ENCODE results near the gene CLEC4G. TPM values are rescaled to one million over a fixed set of nuclear protein-coding genes. Genes with fewer than 3 reads are reported as not detected.

The CLEC4G gene
- total and polyA plus RNA-seq, 3 experiments from 2014 or later = not detected

GRCh38 chr19:7739801-7740681 lies 8.1 kb upstream of the CLEC4G start:
- no peaks in the 10 kb centered on the region for H3K4me1 Mint-ChIP-seq
- CTCF ChIA-PET = interaction anchor here (1.6 kb wide), 1 partner anchor 59 kb away, joined by 4 read pairs; the partner anchor contains the start of gene TRAPPC5
- H3K27me3 ChIP-seq (ENCODE audit: insufficient read depth, low read length, poor library complexity, severe bottlenecking) = no peaks in the 10 kb centered on the region
- POLR2A ChIA-PET = interaction anchor here (0.6 kb wide), 2 partner anchors 19 to 271 kb away, joined by 6 read pairs; no protein-coding TSS in a partner anchor
- H3K9me3 Mint-ChIP-seq = no peaks in the 10 kb centered on the region
- H3K27ac ChIP-seq (ENCODE audit: low read depth, low read length) = no peak overlapping the region
- H3K36me3 ChIP-seq (ENCODE audit: insufficient read depth, low read length) = no peaks in the 10 kb centered on the region
- no peaks in the 10 kb centered on the region for H3K36me3 Mint-ChIP-seq
- peaks cover 17 to 26% of the 10 kb centered on the region in 2 donors for H3K27me3 Mint-ChIP-seq
- no peaks in the 10 kb centered on the region for H3K4me1 ChIP-seq (ENCODE audit: insufficient read depth, low read length)
- DNase-seq = no peak
- no peak overlapping the region for H3K27ac Mint-ChIP-seq
- no peak overlapping the region for H3K4me3 ChIP-seq (ENCODE audit: low read length)
- no peak overlapping the region for H3K4me3 Mint-ChIP-seq
- H3K9me3 ChIP-seq (ENCODE audit: low read length) = no peaks in the 10 kb centered on the region

DNA sequence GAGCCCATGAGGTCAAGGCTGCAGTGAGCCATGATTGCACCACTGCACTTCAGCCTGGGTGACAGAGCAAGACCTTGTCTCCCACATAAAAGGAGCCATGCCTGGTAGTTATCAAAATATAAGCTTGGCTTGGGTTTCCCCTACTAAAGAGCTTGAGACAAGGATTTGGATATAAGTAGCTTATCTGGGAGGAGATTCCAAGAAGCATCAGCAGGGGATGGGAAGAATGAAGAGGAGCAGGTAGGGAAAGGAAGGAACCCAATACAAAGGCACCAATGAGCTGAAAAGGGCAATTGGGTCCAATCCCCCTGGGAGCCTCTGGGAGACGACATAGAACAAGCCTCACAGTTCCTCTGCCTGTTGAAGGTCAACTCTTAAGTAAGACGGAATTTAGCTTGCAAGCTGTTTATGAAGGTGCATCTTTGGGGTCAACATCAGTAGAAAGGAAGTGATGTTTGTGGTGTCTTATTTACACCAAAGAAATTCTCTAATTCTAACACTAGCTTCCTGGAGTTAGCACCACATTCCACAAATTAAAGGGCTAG lies 7.4 kb upstream of the CLEC4G start:
- ChIA-PET CTCF (interaction anchor here (1.6 kb wide), 1 partner anchor 59 kb away, joined by 4 read pairs; the partner anchor contains the start of gene TRAPPC5), POLR2A (interaction anchor here (0.6 kb wide), 1 partner anchor 272 kb away, joined by 6 read pairs; no protein-coding TSS in a partner anchor)
- Mint-ChIP-seq H3K27ac (peak overlapping the region in 1 of 8 donors; percentile 44), H3K27me3 (peaks cover 18 to 26% of the 10 kb centered on the region in 2 donors), H3K4me1 (no peaks in the 10 kb centered on the region), H3K9me3 (no peaks in the 10 kb centered on the region), H3K4me3 (no peak overlapping the region), H3K36me3 (no peaks in the 10 kb centered on the region)
- H3K27me3 ChIP-seq (ENCODE audit: insufficient read depth, low read length, poor library complexity, severe bottlenecking) = no peaks in the 10 kb centered on the region
- H3K4me1 ChIP-seq (ENCODE audit: insufficient read depth, low read length) = no peaks in the 10 kb centered on the region
- DNase-seq = no peak
- no peak overlapping the region for H3K27ac ChIP-seq (ENCODE audit: low read depth, low read length)
- no peaks in the 10 kb centered on the region for H3K9me3 ChIP-seq (ENCODE audit: low read length)
- no peaks in the 10 kb centered on the region for H3K36me3 ChIP-seq (ENCODE audit: insufficient read depth, low read length)
- no peak overlapping the region for H3K4me3 ChIP-seq (ENCODE audit: low read length)

DNA sequence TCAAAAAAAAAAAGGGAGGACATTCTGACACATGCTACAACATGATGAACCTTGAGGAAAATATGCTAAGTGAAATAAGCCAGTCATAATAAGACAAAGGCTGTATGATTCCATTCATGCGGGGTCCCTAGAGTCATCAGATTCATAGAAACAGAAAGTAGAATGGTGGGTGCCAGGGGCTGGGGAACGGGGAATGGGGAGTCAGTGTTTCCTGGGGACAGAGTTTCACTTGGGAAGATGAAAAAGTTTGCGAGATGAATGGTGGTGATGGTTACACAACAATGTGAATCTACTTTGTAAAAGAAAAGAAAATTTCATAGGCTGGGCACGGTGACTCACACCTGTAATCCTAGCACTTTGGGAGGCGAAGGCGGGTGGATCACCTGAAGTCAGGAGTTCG lies 6.1 kb upstream of the CLEC4G start:
- H3K36me3 ChIP-seq (ENCODE audit: insufficient read depth, low read length) = no peaks in the 10 kb centered on the region
- H3K27me3 ChIP-seq (ENCODE audit: insufficient read depth, low read length, poor library complexity, severe bottlenecking) = no peaks in the 10 kb centered on the region
- H3K4me1 ChIP-seq (ENCODE audit: insufficient read depth, low read length) = no peaks in the 10 kb centered on the region
- no peak for DNase-seq
- peak overlapping the region in 1 of 8 donors; percentile 2 for H3K27ac Mint-ChIP-seq
- no peaks in the 10 kb centered on the region for H3K36me3 Mint-ChIP-seq
- H3K9me3 ChIP-seq (ENCODE audit: low read length) = no peaks in the 10 kb centered on the region
- ChIA-PET POLR2A (no interaction called here), CTCF (interaction anchor here (1.6 kb wide), 1 partner anchor 57 kb away, joined by 4 read pairs; the partner anchor contains the start of gene TRAPPC5)
- H3K27ac ChIP-seq (ENCODE audit: low read depth, low read length) = no peak overlapping the region
- no peak overlapping the region for H3K4me3 ChIP-seq (ENCODE audit: low read length)
- H3K9me3 Mint-ChIP-seq = no peaks in the 10 kb centered on the region
- H3K4me3 Mint-ChIP-seq = no peak overlapping the region
- peaks cover 14 to 31% of the 10 kb centered on the region in 2 donors for H3K27me3 Mint-ChIP-seq
- H3K4me1 Mint-ChIP-seq = no peaks in the 10 kb centered on the region

DNA sequence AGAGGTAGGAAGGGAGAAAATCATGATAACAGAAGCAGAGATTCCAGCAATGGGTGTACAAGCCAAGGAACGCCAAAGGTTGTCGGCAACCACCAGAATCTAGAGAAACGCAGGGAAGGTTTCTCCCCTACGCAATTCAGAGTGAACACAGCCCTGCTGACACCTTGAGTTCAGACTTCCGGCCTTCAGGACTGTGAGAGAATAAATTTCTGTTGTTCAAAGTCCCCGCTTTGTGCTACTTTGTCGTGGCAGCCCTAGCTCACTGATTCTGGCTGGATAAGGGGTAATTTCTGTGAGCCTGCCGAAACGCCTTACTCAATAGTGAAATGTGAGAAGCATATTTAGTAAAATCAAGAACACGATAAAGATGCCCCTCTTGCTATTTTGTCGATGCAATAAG lies 5.3 kb upstream of the CLEC4G start:
- no peaks in the 10 kb centered on the region for H3K9me3 ChIP-seq (ENCODE audit: low read length)
- no peaks in the 10 kb centered on the region for H3K4me1 ChIP-seq (ENCODE audit: insufficient read depth, low read length)
- Mint-ChIP-seq H3K36me3 (no peaks in the 10 kb centered on the region), H3K27ac (peak overlapping the region in 1 of 8 donors; percentile 30), H3K9me3 (no peaks in the 10 kb centered on the region), H3K27me3 (peaks cover 14 to 33% of the 10 kb centered on the region in 2 donors), H3K4me1 (no peaks in the 10 kb centered on the region), H3K4me3 (peak overlapping the region in 1 of 7 donors; percentile 71)
- no peak for DNase-seq
- CTCF ChIA-PET = no interaction called here
- H3K27ac ChIP-seq (ENCODE audit: low read depth, low read length) = no peak overlapping the region
- H3K4me3 ChIP-seq (ENCODE audit: low read length) = no peak overlapping the region
- H3K36me3 ChIP-seq (ENCODE audit: insufficient read depth, low read length) = no peaks in the 10 kb centered on the region
- POLR2A ChIA-PET = no interaction called here
- no peaks in the 10 kb centered on the region for H3K27me3 ChIP-seq (ENCODE audit: insufficient read depth, low read length, poor library complexity, severe bottlenecking)

- no peaks in the 10 kb centered on the region for H3K27me3 ChIP-seq (ENCODE audit: insufficient read depth, low read length, poor library complexity, severe bottlenecking)
- no peaks in the 10 kb centered on the region for H3K9me3 ChIP-seq (ENCODE audit: low read length)
- H3K4me1 ChIP-seq (ENCODE audit: insufficient read depth, low read length) = no peaks in the 10 kb centered on the region
- H3K4me1 Mint-ChIP-seq = peaks cover 0 to 2% (median 0%) of the 10 kb centered on the region in 3 donors
- peaks cover 17 to 38% of the 10 kb centered on the region in 2 donors for H3K27me3 Mint-ChIP-seq
- no peaks in the 10 kb centered on the region for H3K36me3 Mint-ChIP-seq
- POLR2A ChIA-PET = no interaction called here
- H3K27ac ChIP-seq (ENCODE audit: low read depth, low read length) = no peak overlapping the region
- CTCF ChIA-PET = no interaction called here
- no peaks in the 10 kb centered on the region for H3K36me3 ChIP-seq (ENCODE audit: insufficient read depth, low read length)
- H3K27ac Mint-ChIP-seq = no peak overlapping the region
- H3K9me3 Mint-ChIP-seq = peaks cover 0 to 1% (median 0%) of the 10 kb centered on the region in 5 donors
- H3K4me3 ChIP-seq (ENCODE audit: low read length) = no peak overlapping the region
- H3K4me3 Mint-ChIP-seq = no peak overlapping the region
- no peak for DNase-seq
Measured at GRCh38 chr19:7736148-7736547, 4.2 kb upstream of the CLEC4G start.

GRCh38 chr19:7734220-7735203 lies 2.6 kb upstream of the CLEC4G start:
- H3K4me1 ChIP-seq (ENCODE audit: insufficient read depth, low read length) = peaks cover 8% of the 10 kb centered on the region
- POLR2A ChIA-PET = no interaction called here
- no peaks in the 10 kb centered on the region for H3K36me3 ChIP-seq (ENCODE audit: insufficient read depth, low read length)
- H3K27me3 ChIP-seq (ENCODE audit: insufficient read depth, low read length, poor library complexity, severe bottlenecking) = peaks cover 9% of the 10 kb centered on the region
- H3K4me3 Mint-ChIP-seq = no peak overlapping the region
- H3K27ac ChIP-seq (ENCODE audit: low read depth, low read length) = no peak overlapping the region
- CTCF ChIA-PET = no interaction called here
- H3K9me3 ChIP-seq (ENCODE audit: low read length) = no peaks in the 10 kb centered on the region
- no peaks in the 10 kb centered on the region for H3K36me3 Mint-ChIP-seq
- peaks cover 0 to 1% (median 0%) of the 10 kb centered on the region in 5 donors for H3K9me3 Mint-ChIP-seq
- H3K27ac Mint-ChIP-seq = no peak overlapping the region
- no peak for DNase-seq
- H3K4me1 Mint-ChIP-seq = peaks cover 0 to 11% (median 2%) of the 10 kb centered on the region in 3 donors
- peaks cover 25 to 39% of the 10 kb centered on the region in 2 donors for H3K27me3 Mint-ChIP-seq
- H3K4me3 ChIP-seq (ENCODE audit: low read length) = no peak overlapping the region

DNA sequence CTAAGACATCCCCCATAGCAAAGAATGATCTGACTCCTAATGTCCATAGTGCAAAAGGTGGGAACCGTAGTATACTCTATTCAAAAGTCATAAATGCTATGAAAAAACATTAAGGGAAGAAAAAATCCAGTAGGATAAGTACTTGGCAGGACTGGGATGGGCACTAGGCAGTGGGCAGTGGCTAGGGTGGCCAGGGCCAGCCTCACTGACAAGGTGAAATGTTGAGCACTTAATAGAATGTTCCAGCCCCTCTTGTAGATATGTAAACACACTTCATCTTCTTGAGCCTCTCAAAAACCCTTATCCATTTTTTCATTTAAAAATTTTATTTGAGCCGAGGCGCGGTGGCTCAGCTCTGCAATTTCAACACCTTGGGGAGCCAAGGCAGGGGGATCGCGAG lies 1.5 kb upstream of the CLEC4G start:
- no peak for DNase-seq
- ChIA-PET POLR2A (no interaction called here), CTCF (no interaction called here)
- Histone ChIP-seq H3K4me1 (ENCODE audit: insufficient read depth, low read length) (peaks cover 13% of the 10 kb centered on the region), H3K27me3 (ENCODE audit: insufficient read depth, low read length, poor library complexity, severe bottlenecking) (peaks cover 17% of the 10 kb centered on the region), H3K4me3 (ENCODE audit: low read length) (no peak overlapping the region), H3K36me3 (ENCODE audit: insufficient read depth, low read length) (no peaks in the 10 kb centered on the region), H3K9me3 (ENCODE audit: low read length) (no peaks in the 10 kb centered on the region), H3K27ac (ENCODE audit: low read depth, low read length) (no peak overlapping the region)
- Mint-ChIP-seq H3K4me3 (no peak overlapping the region), H3K36me3 (no peaks in the 10 kb centered on the region), H3K27ac (no peak overlapping the region), H3K9me3 (peaks cover 0 to 1% (median 0%) of the 10 kb centered on the region in 5 donors), H3K27me3 (peaks cover 35 to 46% of the 10 kb centered on the region in 2 donors), H3K4me1 (peaks cover 0 to 19% (median 2%) of the 10 kb centered on the region in 3 donors)
